Measurements from ENCODE around the gene MAGI3. TPM values are rescaled to one million over a fixed set of nuclear protein-coding genes. Genes with fewer than 3 reads are reported as not detected.
A peak's percentile ranks its signal among the peaks of the same experiment; 100 is the strongest.
"Not testable (repeated sequence)": the region's sequence is repeated elsewhere in the genome, so short reads cannot be mapped to it uniquely, and the experiment has no call there.

MAGI3 gene
- total RNA-seq, 1 experiment from 2014 or later, result 9.7 TPM

- H3K27ac ChIP-seq, result no peak overlapping the region
- H3K4me1 ChIP-seq, result peaks cover under 1% of the 10 kb centered on the region; the same call in 1 of the 2 replicates
- H3K27me3 ChIP-seq, result no peaks in the 10 kb centered on the region
- no peak overlapping the region for H3K4me3 ChIP-seq
- H3K36me3 ChIP-seq, result no peaks in the 10 kb centered on the region
- no peak for DNase-seq
- no peaks in the 10 kb centered on the region; the same call in 1 of the 2 replicates for H3K9me3 ChIP-seq (replicated peaks)
These were observed 61.4 kb downstream of the MAGI3 start for GRCh38 chr1:113451710-113452109.

- H3K27ac ChIP-seq, result no peak overlapping the region
- peaks cover 4% of the 10 kb centered on the region; the same call in 1 of the 2 replicates for H3K4me1 ChIP-seq
- H3K27me3 ChIP-seq, result no peaks in the 10 kb centered on the region
- H3K4me3 ChIP-seq, result no peak overlapping the region
- no peaks in the 10 kb centered on the region; the same call in 1 of the 2 replicates for H3K9me3 ChIP-seq (replicated peaks)
- H3K36me3 ChIP-seq, result no peaks in the 10 kb centered on the region
- peak; percentile 2 to 10 for DNase-seq
These were observed 62.8 kb downstream of the MAGI3 start for GRCh38 chr1:113452921-113453770.

DNA sequence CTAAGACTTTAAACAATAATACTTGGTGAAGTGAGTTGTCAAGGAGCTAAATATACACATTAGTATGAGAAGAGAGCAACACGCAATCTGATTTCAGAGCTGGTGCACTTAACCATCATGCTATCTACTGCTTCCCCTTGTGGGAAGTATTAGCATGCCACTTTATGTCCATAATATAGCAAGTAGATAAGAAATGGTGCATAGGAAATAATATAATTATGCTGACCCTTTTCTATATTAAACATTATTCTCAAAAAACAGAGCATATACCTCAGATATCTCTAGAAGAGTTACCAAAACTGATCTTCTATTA is 63.4 kb downstream of the MAGI3 start:
- DNase-seq, result no peak
- Histone ChIP-seq H3K36me3 (no peaks in the 10 kb centered on the region), H3K27me3 (no peaks in the 10 kb centered on the region), H3K4me1 (peaks cover 4% of the 10 kb centered on the region; the same call in 1 of the 2 replicates), H3K27ac (no peak overlapping the region), H3K9me3 (replicated peaks) (no peaks in the 10 kb centered on the region; the same call in 1 of the 2 replicates), H3K4me3 (no peak overlapping the region)

DNA sequence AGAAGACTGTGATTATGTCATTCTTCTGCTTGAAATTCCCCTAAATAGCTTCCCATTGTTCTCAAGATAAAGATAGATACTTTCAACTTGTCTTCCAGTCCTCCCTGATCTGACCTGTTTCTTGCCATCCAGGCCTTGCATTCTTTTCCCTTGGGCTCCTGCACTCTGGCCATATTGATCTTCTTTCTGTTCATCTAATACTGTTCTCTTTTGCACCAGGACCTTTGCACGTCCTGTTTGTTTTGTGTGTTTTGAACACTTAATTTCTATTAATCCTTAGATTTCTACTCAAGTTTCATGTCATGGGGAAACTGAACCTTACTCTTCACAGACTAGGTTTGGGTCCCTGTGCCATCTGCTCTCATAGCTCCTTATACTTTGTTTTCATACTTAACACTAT is 65.1 kb downstream of the MAGI3 start:
- Histone ChIP-seq H3K27ac (no peak overlapping the region), H3K9me3 (replicated peaks) (no peaks in the 10 kb centered on the region; the same call in 1 of the 2 replicates), H3K4me1 (peaks cover 4% of the 10 kb centered on the region; the same call in 1 of the 2 replicates), H3K27me3 (no peaks in the 10 kb centered on the region), H3K4me3 (no peak overlapping the region), H3K36me3 (no peaks in the 10 kb centered on the region)
- no peak for DNase-seq

DNA sequence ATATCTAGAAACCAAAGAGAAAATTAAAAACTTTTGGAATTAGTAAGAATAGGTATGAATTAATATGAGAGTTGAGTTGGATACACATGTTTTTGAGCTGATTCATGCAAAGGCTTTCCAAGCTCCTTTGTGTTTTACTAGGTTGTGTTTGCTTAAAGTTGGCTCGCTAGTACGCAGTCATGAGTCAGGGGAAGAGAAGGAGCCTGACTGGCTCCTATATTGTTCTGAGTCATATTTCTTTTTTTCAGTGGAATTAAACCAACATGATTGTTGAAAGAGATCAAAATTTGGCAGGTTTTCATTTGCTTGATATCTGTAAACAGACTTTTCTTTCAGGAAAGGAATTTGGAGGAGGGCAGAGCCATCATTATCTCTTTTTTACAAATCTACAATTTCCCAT is 66.7 kb downstream of the MAGI3 start:
- no peaks in the 10 kb centered on the region; the same call in 1 of the 2 replicates for H3K9me3 ChIP-seq (replicated peaks)
- peak in 1 of 2 experiments; percentile 2 for DNase-seq
- no peak overlapping the region for H3K27ac ChIP-seq
- no peak overlapping the region for H3K4me3 ChIP-seq
- no peaks in the 10 kb centered on the region for H3K27me3 ChIP-seq
- peaks cover 4% of the 10 kb centered on the region; the same call in 1 of the 2 replicates for H3K4me1 ChIP-seq
- no peaks in the 10 kb centered on the region for H3K36me3 ChIP-seq

GRCh38 chr1:113459279-113459678 is 69.0 kb downstream of the MAGI3 start:
- no peak for DNase-seq
- no peaks in the 10 kb centered on the region for H3K27me3 ChIP-seq

DNA sequence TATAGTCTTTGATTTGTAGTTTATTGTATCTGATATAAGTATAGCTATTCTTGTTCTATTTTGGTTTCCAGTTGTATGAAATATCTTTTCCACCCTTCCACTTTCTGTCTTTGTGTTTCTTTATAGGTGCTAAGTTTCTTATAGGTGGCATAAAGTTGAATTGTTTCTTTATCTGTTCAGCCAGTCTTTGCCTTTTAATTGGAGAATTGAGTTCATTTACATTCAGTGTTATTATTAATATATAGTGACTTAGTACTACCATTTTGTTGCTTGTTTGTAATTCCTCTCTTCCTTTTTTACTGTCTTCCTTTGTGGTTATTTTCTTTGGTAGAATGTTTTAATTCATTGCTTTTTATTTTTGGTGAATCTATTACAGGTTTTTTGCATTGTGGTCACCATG is 77.7 kb downstream of the MAGI3 start:
- Histone ChIP-seq H3K27ac (no peak overlapping the region), H3K36me3 (no peaks in the 10 kb centered on the region), H3K27me3 (no peaks in the 10 kb centered on the region), H3K9me3 (replicated peaks) (peaks cover 2% of the 10 kb centered on the region; the same call in 1 of the 2 replicates), H3K4me1 (no peaks in the 10 kb centered on the region), H3K4me3 (no peak overlapping the region)
- no peak for DNase-seq

More at GRCh38 chr1:113459279-113459678, 69.0 kb downstream of the MAGI3 start:
- Histone ChIP-seq H3K4me3 (no peak overlapping the region), H3K27ac (no peak overlapping the region), H3K4me1 (peaks cover 4% of the 10 kb centered on the region; the same call in 1 of the 2 replicates), H3K36me3 (no peaks in the 10 kb centered on the region), H3K9me3 (replicated peaks) (no peaks in the 10 kb centered on the region; the same call in 1 of the 2 replicates)

DNA sequence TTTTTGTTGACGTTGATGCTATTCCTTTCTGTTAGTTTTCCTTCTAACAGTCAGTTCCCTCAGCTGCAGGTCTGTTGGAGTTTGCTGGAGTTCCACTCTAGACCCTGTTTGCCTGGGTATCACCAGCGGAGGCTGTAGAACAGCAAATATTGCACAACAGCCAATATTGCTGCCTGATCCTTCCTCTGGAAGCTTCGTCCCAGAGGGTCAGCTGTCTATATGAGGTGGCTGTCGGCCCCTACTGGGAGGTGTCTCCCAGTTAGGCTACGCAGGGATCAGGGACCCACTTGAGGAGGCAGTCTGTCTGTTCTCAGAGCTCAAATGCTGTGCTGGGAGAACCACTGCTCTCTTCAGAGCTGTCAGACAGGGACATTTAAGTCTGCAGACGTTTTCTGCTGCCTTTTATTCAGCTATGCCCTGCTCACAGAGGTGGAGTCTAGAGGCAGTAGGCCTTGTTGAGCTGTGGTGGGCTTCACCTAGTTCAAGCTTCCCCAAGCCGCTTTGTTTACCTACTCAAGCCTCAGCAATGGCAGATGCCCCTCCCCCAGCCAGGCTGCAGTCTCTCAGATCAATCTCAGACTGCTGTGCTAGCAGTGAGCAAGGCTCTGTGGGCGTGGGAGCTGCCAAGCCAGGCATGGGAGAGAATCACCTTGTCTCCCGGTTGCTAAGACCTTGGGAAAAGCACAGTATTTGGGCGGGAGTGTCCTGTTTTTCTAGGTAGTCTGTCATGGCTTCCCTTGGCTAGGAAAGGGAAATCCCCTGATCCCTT is 88.3 kb downstream of the MAGI3 start:
- H3K27me3 ChIP-seq; H3K9me3 ChIP-seq (replicated peaks); H3K4me1 ChIP-seq; H3K27ac ChIP-seq; DNase-seq; H3K36me3 ChIP-seq; H3K4me3 ChIP-seq: not testable (repeated sequence)

DNA sequence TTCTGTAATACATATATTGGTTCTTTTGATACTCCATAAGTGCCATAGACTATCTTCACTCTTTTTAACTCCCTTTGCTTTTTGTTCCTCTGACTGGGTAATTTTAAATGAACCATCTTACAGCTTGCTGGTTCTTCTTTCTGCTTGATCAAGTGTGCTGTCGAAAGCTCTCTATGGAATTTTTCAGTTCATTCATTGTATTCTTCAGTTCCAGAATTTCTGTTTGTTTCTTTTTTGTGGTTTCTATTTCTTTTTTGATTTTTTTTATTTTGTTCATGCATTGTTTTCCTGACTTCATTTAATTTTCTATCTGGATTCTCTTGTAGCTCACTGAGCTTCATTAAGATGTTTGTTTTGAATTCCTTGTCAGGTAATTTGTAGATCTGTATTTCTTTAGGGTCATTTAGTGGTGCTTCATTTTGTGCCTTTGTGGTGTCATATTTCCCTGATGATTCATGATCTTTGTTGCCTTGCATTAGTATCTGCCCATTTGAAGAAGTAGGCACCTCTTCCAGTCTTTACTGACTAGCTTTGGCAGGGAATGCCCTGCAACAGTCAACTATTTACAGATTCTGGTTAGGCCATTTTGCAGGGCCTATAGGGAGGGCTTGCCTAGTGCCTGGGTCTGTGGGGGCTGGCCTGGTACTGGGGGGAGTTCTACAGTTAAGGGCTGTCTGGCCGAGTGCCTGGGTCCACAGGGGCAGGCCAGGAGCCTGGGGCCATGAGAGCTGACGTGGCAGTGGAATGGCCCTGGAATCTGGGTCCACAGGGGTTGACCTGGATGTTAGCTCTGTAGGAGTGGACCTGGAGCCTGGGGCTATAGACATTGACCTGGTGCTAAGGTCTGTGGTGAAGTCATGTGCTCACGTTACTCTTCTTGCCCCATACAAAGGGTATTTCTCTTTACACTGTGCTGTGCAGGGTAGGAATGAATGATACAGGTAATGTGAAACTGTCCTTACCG is 89.7 kb downstream of the MAGI3 start:
- DNase-seq, result peak in 1 of 2 experiments; percentile 1

GRCh38 chr1:113485131-113485530 is 94.8 kb downstream of the MAGI3 start:
- not testable (repeated sequence) for DNase-seq; H3K27me3 ChIP-seq; H3K36me3 ChIP-seq; H3K27ac ChIP-seq; H3K4me1 ChIP-seq; H3K9me3 ChIP-seq (replicated peaks); H3K4me3 ChIP-seq

More for the DNA sequence above, 89.7 kb downstream of the MAGI3 start:
- H3K36me3 ChIP-seq, result no peaks in the 10 kb centered on the region
- H3K9me3 ChIP-seq (replicated peaks), result peaks cover 5% of the 10 kb centered on the region; the same call in 1 of the 2 replicates
- no peaks in the 10 kb centered on the region for H3K4me1 ChIP-seq
- H3K27ac ChIP-seq, result no peak overlapping the region
- no peak overlapping the region for H3K4me3 ChIP-seq
- no peaks in the 10 kb centered on the region for H3K27me3 ChIP-seq

GRCh38 chr1:113488576-113489177 is 98.4 kb downstream of the MAGI3 start:
- no peak overlapping the region for H3K27ac ChIP-seq
- no peak for DNase-seq
- H3K27me3 ChIP-seq, result no peaks in the 10 kb centered on the region
- H3K9me3 ChIP-seq (replicated peaks), result peaks cover 5% of the 10 kb centered on the region; the same call in 1 of the 2 replicates
- no peaks in the 10 kb centered on the region for H3K36me3 ChIP-seq
- no peaks in the 10 kb centered on the region for H3K4me1 ChIP-seq
- no peak overlapping the region for H3K4me3 ChIP-seq

DNA sequence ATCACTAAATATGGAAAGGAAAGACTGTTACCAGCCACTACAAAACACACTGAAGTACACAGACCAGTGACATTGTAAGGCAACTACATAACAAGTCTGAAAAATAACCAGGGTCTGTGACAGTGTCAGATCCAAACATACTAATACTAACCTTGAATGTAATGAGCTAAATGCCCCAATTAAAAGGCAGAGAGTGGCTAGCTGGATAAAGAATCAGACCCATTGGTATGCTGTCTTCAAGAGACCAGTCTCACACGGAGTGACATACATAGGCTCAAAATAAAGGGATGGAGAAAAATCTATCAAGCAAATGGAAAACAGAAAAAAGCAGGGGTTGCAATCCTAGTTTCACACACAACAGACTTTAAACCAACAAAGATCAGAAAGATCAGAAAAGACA is 100.1 kb downstream of the MAGI3 start:
- no peaks in the 10 kb centered on the region for H3K4me1 ChIP-seq
- H3K9me3 ChIP-seq (replicated peaks), result peaks cover 5% of the 10 kb centered on the region; the same call in 1 of the 2 replicates
- no peak overlapping the region for H3K4me3 ChIP-seq
- H3K36me3 ChIP-seq, result no peaks in the 10 kb centered on the region
- no peak for DNase-seq
- no peak overlapping the region for H3K27ac ChIP-seq
- H3K27me3 ChIP-seq, result no peaks in the 10 kb centered on the region

GRCh38 chr1:113493533-113493932 is 103.2 kb downstream of the MAGI3 start:
- no peak for DNase-seq
- Histone ChIP-seq H3K4me1 (no peaks in the 10 kb centered on the region), H3K27me3 (no peaks in the 10 kb centered on the region), H3K36me3 (no peaks in the 10 kb centered on the region), H3K4me3 (no peak overlapping the region), H3K27ac (no peak overlapping the region), H3K9me3 (replicated peaks) (peaks cover 5% of the 10 kb centered on the region; the same call in 1 of the 2 replicates)

- Histone ChIP-seq H3K27ac (no peak overlapping the region), H3K9me3 (replicated peaks) (no peaks in the 10 kb centered on the region), H3K4me1 (no peaks in the 10 kb centered on the region), H3K4me3 (no peak overlapping the region), H3K27me3 (no peaks in the 10 kb centered on the region), H3K36me3 (no peaks in the 10 kb centered on the region)
- no peak for DNase-seq
These were observed 115.0 kb downstream of the MAGI3 start for GRCh38 chr1:113505357-113505756.

Data from SJCRH30 (cell line).